Epidermal melanocyte (primary cell): ENCODE results near the gene FAM24B.

Source experiments
- DNase-seq: peaks from one replicate; pipeline ENCODE4 v3.0.0; 2011; ENCODE audit warnings: low spot score; ENCODE audit not compliant: insufficient read length

Gene FAM24B

DNA sequence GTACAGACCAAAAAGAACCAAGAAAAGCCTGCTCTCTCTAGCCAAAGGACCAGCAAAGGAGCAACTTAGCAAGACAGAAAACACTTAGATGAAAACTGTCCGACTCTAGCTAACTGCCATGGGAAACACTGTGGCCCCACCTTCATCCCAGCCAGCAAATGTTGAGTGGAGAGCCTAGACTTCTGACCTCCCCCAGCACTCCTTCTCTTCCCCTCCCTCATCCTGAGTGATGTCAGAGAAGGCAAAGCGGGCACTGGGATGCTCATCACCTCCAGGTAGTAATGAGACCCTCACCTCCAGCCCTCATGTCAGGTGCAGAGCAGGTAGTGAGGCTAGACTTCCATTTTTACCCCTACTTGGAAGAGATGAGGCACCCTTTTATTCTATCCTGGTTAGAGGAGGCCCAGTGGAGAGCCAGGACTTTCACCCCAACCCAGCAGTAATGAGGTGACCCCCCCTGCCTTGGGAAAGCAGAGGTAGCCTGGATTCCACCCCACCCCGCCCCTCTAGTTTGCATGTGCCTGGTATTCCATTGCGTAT is 50.6 kb downstream of the FAM24B start:
- no peak for DNase-seq

DNA sequence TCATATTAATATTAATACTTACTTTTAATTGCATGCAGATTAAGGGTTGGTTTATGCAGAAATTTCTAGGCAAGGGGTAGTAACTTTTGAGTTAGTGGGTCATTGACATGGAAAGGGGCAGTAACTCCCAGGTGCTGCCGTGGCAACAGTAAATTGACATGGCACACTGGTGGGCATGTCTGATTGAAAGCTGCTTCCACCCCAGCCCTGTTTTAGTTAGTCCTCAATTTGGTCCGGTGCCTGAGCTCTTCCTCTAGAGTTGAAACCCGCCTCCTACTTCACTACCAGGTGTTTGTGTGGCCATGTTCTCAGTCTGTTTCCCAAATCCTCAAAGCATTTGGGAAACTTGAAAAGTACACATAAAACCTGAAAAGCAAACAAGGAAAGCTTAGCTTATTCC is 52.1 kb downstream of the FAM24B start:
- no peak for DNase-seq

DNA sequence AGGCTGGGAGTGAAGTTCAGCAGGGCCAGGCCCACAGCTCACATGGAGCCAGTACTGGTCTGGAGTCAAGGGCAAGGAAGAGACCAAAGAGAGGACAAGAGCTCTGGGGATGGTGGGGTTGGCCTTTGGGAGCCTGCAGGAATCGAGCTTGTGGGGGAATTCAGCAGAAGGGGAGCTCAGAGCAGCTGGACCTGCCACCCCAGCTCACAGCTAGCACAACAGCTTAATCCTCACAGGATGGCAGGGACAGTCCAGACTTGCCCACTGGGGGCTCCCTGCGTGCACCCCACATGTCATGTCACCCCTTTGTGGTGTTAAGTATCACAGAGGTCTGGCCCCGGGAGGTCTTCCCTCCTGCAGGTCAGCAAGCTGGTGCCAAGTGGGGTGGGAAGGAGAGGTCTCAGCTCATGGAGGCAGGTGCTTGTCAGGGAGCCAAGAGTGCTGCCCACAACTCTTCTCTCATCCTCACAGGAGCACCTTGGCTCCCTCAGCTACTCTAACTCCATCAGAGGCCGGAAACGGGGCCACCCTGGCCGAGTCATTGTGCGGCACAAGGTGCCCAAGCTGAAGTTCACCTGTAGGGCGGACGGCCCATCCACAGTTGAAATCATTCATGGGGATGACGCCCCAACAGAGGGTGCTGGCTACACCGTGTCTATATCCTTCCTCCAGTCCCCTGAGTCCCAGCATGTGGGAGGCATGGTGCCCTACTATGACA is 56.2 kb downstream of the FAM24B start:
- no peak for DNase-seq

DNA sequence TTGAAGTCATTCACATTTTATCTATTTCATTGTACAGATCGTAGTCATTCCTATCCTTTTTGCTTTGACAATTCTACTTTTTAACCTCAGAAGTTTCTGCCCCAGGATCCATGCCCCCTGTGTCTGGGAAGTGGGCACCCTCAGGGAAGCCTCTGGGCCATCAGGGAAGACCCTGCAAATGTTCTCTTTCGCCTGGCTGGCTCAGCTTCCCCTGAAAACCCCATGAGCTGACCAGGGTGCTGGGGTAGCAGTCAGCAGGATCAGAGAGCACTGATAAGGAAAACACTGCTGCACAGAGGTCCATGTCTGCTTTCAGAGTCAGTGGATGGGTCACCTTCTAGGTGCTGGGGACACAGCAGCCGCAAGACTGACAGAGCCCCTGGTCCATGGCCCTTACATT is 57.6 kb downstream of the FAM24B start:
- DNase-seq = no peak

DNA sequence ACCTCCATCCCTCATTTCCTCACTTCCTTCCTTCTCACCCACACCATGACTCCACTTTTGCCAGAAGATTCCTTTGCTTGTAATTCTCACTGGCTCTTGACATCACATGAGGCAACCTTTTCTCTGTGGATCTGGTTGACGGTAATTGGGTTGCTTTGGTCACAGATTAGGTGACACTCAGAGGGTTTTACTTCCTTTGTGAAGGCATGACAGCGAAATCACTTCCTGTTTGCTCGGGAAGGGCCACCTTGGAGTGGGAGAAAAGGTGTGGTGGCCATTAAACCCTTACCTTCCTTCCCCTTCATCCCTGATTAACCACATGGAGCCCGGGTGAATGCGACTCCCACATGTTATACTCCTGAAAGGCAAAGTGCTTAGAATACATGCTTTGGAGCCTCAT is 63.9 kb downstream of the FAM24B start:
- no peak for DNase-seq

DNA sequence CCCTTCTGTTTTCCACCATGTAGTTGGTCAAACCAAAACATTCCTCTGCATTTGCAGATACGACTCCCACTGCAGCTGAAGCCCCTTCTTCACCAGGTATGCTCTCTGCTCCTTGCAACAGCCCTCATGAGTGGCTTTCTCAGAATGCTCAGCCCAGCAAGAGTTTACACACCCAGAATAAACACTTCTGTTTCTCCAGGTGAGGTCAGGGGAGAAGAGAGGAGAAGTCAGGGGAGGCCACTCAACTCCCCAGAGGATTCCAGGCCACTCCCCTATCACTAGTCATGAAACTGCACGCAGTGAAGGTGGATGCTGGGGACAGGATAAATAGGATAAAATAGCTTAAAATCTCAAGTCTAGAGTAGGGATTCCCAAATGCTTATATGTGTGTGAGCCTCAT is 64.9 kb downstream of the FAM24B start:
- DNase-seq = no peak

DNA sequence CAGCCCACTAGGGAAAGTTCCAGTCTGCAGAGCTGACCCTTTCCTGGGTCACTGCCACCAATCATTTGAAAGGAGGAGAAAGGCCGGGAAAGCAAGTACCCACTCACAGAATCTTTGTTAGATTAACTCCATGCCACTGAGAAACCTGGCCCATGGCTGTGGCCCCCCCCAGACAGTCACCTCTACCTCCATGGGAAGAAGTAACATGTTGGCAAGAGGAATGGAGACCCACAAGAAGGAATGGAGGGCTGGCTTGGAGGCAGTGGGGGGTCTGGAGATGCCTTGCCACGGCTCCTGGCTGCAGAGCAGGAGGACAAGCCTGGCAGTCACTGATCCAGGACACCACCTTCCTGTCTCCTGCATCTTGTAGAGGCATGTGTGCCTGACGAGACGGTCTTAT is 66.6 kb downstream of the FAM24B start:
- DNase-seq = no peak

DNA sequence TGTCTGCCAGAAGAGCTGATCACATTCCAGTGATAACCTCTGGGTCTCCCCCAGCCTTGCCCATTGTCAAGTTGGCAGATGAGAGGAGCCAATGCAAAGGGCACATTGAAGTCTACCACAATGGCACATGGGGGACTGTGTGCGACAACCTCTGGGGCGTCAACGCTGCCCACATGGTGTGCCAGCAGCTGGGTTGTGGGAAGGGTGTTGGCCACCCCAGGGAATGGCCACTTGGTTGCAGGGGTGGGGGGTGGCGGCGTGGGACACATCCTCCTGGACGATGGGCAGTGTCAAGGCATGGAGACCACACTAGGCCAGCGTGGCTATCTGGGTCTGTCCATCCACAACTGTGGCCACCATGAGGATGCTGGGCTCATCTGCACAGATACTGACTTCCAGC is 77.1 kb downstream of the FAM24B start:
- no peak for DNase-seq
